H9 (cell line): Measurements from ENCODE around the gene HIRA. TPM values are rescaled to one million over a fixed set of nuclear protein-coding genes. Genes with fewer than 3 reads are reported as not detected.

Experiments used
- DNase-seq: peaks from one replicate; pipeline ENCODE4 v3.0.0-alpha.2; 2017
- H2AFZ ChIP-seq: one replicate; pipeline ENCODE4 v1.6.1; 2013; ENCODE audit warnings: mild to moderate bottlenecking, low read length, control low read depth, moderate library complexity
- H2AK5ac ChIP-seq: 2 replicates; pipeline ENCODE4 v1.6.1; 2013; ENCODE audit warnings: low read length, control low read depth, mixed read lengths; ENCODE audit not compliant: insufficient read length
- H2BK120ac ChIP-seq: one replicate; pipeline ENCODE4 v1.6.1; 2013; ENCODE audit warnings: low read depth, mild to moderate bottlenecking, low read length, control low read depth, inconsistent platforms; ENCODE audit not compliant: poor library complexity, severe bottlenecking
- H2BK12ac ChIP-seq: 2 replicates; pipeline ENCODE4 v1.6.1; 2013; ENCODE audit warnings: low read length, control low read depth, mixed read lengths, low read depth; ENCODE audit not compliant: insufficient read length
- H2BK15ac ChIP-seq: 2 replicates; pipeline ENCODE4 v1.6.1; 2013; ENCODE audit warnings: low read depth, low read length, control low read depth
- H2BK20ac ChIP-seq: one replicate; pipeline ENCODE4 v1.6.1; 2013; ENCODE audit warnings: low read depth, mild to moderate bottlenecking, low read length, control low read depth, inconsistent platforms; ENCODE audit not compliant: poor library complexity, severe bottlenecking
- H2BK5ac ChIP-seq: 2 replicates; pipeline ENCODE4 v1.6.1; 2013; ENCODE audit warnings: low read length, control low read depth, mixed read lengths; ENCODE audit not compliant: insufficient read length
- H3K14ac ChIP-seq: 2 replicates; pipeline ENCODE4 v1.6.1; 2013; ENCODE audit warnings: low read length, control low read depth; ENCODE audit not compliant: insufficient read depth
- H3K18ac ChIP-seq: 2 replicates; pipeline ENCODE4 v1.6.1; 2013; ENCODE audit warnings: low read depth, mild to moderate bottlenecking, mixed read lengths, low read length, control low read depth; ENCODE audit not compliant: insufficient read length
- H3K23ac ChIP-seq: 2 replicates; pipeline ENCODE4 v1.6.1; 2013; ENCODE audit warnings: low read length, control low read depth, mixed read lengths, low read depth; ENCODE audit not compliant: insufficient read length
- H3K23me2 ChIP-seq: 2 replicates; pipeline ENCODE4 v1.6.1; 2013; ENCODE audit warnings: low read depth, mild to moderate bottlenecking, mixed read lengths, low read length, control low read depth; ENCODE audit not compliant: insufficient read length, poor library complexity, severe bottlenecking
- H3K27ac ChIP-seq: 2 replicates; pipeline ENCODE4 v1.5.1; 2013; ENCODE audit warnings: low read length, control low read depth, mixed read lengths, low read depth; ENCODE audit not compliant: insufficient read length
- H3K27me3 ChIP-seq: 2 replicates; pipeline ENCODE4 v1.6.1; 2013; ENCODE audit warnings: low read length, control low read depth, inconsistent platforms; ENCODE audit not compliant: insufficient read depth
- H3K4ac ChIP-seq: 2 replicates; pipeline ENCODE4 v1.6.1; 2013; ENCODE audit warnings: low read depth, mild to moderate bottlenecking, control low read depth, inconsistent platforms, low read length, moderate library complexity
- H3K4me1 ChIP-seq: 2 replicates; pipeline ENCODE4 v1.6.1; 2013; ENCODE audit warnings: low read length, control low read depth, inconsistent platforms; ENCODE audit not compliant: insufficient read depth
- H3K4me2 ChIP-seq: 2 replicates; pipeline ENCODE4 v1.6.1; 2013; ENCODE audit warnings: low read length, control low read depth, mixed read lengths; ENCODE audit not compliant: insufficient read length, insufficient read depth
- H3K56ac ChIP-seq: 2 replicates; pipeline ENCODE4 v1.6.1; 2013; ENCODE audit warnings: low read depth, mild to moderate bottlenecking, mixed read lengths, low read length, control low read depth; ENCODE audit not compliant: insufficient read length
- H3K79me1 ChIP-seq: 2 replicates; pipeline ENCODE4 v1.6.1; 2013; ENCODE audit warnings: low read depth, mild to moderate bottlenecking, moderate library complexity, low read length, control low read depth, inconsistent platforms; ENCODE audit not compliant: insufficient read depth, poor library complexity, severe bottlenecking
- H3K79me2 ChIP-seq: 2 replicates; pipeline ENCODE4 v1.6.1; 2013; ENCODE audit warnings: low read length, control low read depth, inconsistent platforms; ENCODE audit not compliant: insufficient read depth
- H3K9ac ChIP-seq: 2 replicates; pipeline ENCODE4 v1.6.1; 2013; ENCODE audit warnings: low read length, control low read depth, mixed read lengths; ENCODE audit not compliant: insufficient read length; ENCODE audit errors: extremely low read depth
- H3K9me3 ChIP-seq: one replicate; pipeline ENCODE4 v1.6.1; 2013; ENCODE audit warnings: low read depth, low read length, inconsistent platforms; ENCODE audit not compliant: control insufficient read depth
- H3T11ph ChIP-seq: one replicate; pipeline ENCODE4 v1.6.1; 2013; ENCODE audit warnings: mild to moderate bottlenecking, low read length, control low read depth, inconsistent platforms
- H4K20me1 ChIP-seq: one replicate; pipeline ENCODE4 v1.6.1; 2013; ENCODE audit not compliant: control insufficient read depth, insufficient read length, insufficient read depth
- H4K5ac ChIP-seq: 2 replicates; pipeline ENCODE4 v1.6.1; 2013; ENCODE audit warnings: low read depth, mild to moderate bottlenecking, mixed read lengths, low read length, control low read depth; ENCODE audit not compliant: insufficient read length
- H4K8ac ChIP-seq: replicated peaks from 2 replicates; pipeline ENCODE4 v1.6.1; 2013; ENCODE audit warnings: low read length, control low read depth, mixed read lengths, low read depth; ENCODE audit not compliant: insufficient read length
- H4K91ac ChIP-seq: 2 replicates; pipeline ENCODE4 v1.6.1; 2013; ENCODE audit warnings: low read depth, mild to moderate bottlenecking, moderate library complexity, mixed read lengths, low read length, control low read depth; ENCODE audit not compliant: insufficient read length
- H3K27ac Mint-ChIP-seq, 3 experiments: 2 replicates in 2 of 3; 3 replicates in 1 of 3; pipeline ENCODE4 v1.8.0; 2020 to 2021; ENCODE audit warnings: mixed read lengths in 3 of 3, mild to moderate bottlenecking in 1 of 3, moderate library complexity in 1 of 3
- H3K27me3 Mint-ChIP-seq: 2 replicates; pipeline ENCODE4 v1.8.0; 2021; ENCODE audit warnings: low read depth, mild to moderate bottlenecking, moderate library complexity, mixed read lengths
- H3K36me3 Mint-ChIP-seq, 3 experiments: 2 replicates in 2 of 3; 3 replicates in 1 of 3; pipeline ENCODE4 v1.8.0; 2020 to 2021; ENCODE audit warnings: low read depth in 3 of 3, mixed read lengths in 3 of 3; ENCODE audit not compliant: insufficient read depth in 1 of 3
- H3K4me1 Mint-ChIP-seq, 2 experiments: 2 replicates each; pipeline ENCODE4 v1.8.0; 2020; ENCODE audit warnings: mixed read lengths in 2 of 2
- H3K4me3 Mint-ChIP-seq, 2 experiments: 2 replicates in 1 of 2; 3 replicates in 1 of 2; pipeline ENCODE4 v1.8.0; 2020 to 2021; ENCODE audit warnings: mild to moderate bottlenecking in 2 of 2, mixed read lengths in 2 of 2, moderate library complexity in 1 of 2
- H3K9me3 Mint-ChIP-seq, 2 experiments: 2 replicates in 1 of 2; 3 replicates in 1 of 2; pipeline ENCODE4 v1.8.0; 2020; ENCODE audit warnings: mild to moderate bottlenecking in 2 of 2, mixed read lengths in 2 of 2, moderate library complexity in 1 of 2
- WGBS: extraction: QIAGEN DNeasy Blood & Tissue Kit; methylation state at CpG from one replicate; pipeline ENCODE4 v1.1.7; 2013; ENCODE audit warnings: missing lambda C conversion rate, low lambda C conversion rate, mixed read lengths; ENCODE audit not compliant: insufficient read length; ENCODE audit errors: extremely low coverage; 5-methylcytosine and 5-hydroxymethylcytosine counted together
- total RNA-seq: library from RNA; stranded (reverse); gene quantifications from 2 replicates; pipeline ENCODE4 v1.2.1, GENCODE V29; 2021
- TF ChIP-seq, protein P1 (sequence below): fragments of 200-600 bp; sonication (generic); conservative IDR thresholded peaks from 3 replicates; pipeline ENCODE4 v1.8.0; 2021; ENCODE audit warnings: antibody characterized with exemption, mild to moderate bottlenecking

HIRA gene
- total RNA-seq, 1 experiment from 2014 or later: 51.9 TPM

- Histone ChIP-seq H2BK12ac (no peak overlapping the region), H2AK5ac (no peak overlapping the region)
- no peak overlapping the region for H3K4me3 Mint-ChIP-seq
These were observed 44.0 kb downstream of the HIRA start for GRCh38 chr22:19387575-19387974.

More at GRCh38 chr22:19387575-19387974, 44.0 kb downstream of the HIRA start:
- Histone ChIP-seq H4K8ac (no peak overlapping the region), H3K23me2 (no peaks in the 10 kb centered on the region), H3K79me1 (no peaks in the 10 kb centered on the region), H3K27me3 (no peaks in the 10 kb centered on the region), H4K20me1 (no peaks in the 10 kb centered on the region), H3K9ac (no peak overlapping the region), H3K79me2 (peaks cover 2% of the 10 kb centered on the region; the same call in 1 of the 2 replicates), H4K91ac (no peak overlapping the region), H3K4me1 (no peaks in the 10 kb centered on the region), H3K27ac (no peak overlapping the region), H2BK15ac (no peak overlapping the region), H4K5ac (no peak overlapping the region), H3K56ac (no peak overlapping the region), H3K9me3 (no peaks in the 10 kb centered on the region), H3K4me2 (no peak overlapping the region), H2BK120ac (no peak overlapping the region), H3K18ac (no peak overlapping the region), H3T11ph (no peak overlapping the region), H3K14ac (no peak overlapping the region), H2AFZ (no peak overlapping the region), H2BK5ac (no peak overlapping the region), H2BK20ac (no peak overlapping the region), H3K23ac (no peak overlapping the region), H3K4ac (no peak overlapping the region)
- no peaks in the 10 kb centered on the region for H3K9me3 Mint-ChIP-seq
- H3K4me1 Mint-ChIP-seq: no peaks in the 10 kb centered on the region
- TF ChIP-seq, protein P1, sequence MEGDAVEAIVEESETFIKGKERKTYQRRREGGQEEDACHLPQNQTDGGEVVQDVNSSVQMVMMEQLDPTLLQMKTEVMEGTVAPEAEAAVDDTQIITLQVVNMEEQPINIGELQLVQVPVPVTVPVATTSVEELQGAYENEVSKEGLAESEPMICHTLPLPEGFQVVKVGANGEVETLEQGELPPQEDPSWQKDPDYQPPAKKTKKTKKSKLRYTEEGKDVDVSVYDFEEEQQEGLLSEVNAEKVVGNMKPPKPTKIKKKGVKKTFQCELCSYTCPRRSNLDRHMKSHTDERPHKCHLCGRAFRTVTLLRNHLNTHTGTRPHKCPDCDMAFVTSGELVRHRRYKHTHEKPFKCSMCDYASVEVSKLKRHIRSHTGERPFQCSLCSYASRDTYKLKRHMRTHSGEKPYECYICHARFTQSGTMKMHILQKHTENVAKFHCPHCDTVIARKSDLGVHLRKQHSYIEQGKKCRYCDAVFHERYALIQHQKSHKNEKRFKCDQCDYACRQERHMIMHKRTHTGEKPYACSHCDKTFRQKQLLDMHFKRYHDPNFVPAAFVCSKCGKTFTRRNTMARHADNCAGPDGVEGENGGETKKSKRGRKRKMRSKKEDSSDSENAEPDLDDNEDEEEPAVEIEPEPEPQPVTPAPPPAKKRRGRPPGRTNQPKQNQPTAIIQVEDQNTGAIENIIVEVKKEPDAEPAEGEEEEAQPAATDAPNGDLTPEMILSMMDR: no peak
- no CpG with 5 or more reads among the region's 7 CpGs for WGBS
- no peaks in the 10 kb centered on the region for H3K27me3 Mint-ChIP-seq
- peaks cover 32 to 88% (median 70%) of the 10 kb centered on the region in 3 experiments for H3K36me3 Mint-ChIP-seq
- DNase-seq: no peak
- no peak overlapping the region for H3K27ac Mint-ChIP-seq
